Hematopoietic multipotent progenitor cell treated with erythropoietin and hydrocortisone succinate and interleukin-3 and kit ligand, for 17 days (in vitro differentiated cells): Measurements from ENCODE around the gene PAIP2.
"Not testable (repeated sequence)": the region's sequence is repeated elsewhere in the genome, so short reads cannot be mapped to it uniquely, and the experiment has no call there.

ENCODE experiments used
- DNase-seq: peaks from one replicate; pipeline ENCODE4 v3.0.0-alpha.2; 2015; ENCODE audit warnings: low spot score

The PAIP2 gene, protein sequence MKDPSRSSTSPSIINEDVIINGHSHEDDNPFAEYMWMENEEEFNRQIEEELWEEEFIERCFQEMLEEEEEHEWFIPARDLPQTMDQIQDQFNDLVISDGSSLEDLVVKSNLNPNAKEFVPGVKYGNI

DNA sequence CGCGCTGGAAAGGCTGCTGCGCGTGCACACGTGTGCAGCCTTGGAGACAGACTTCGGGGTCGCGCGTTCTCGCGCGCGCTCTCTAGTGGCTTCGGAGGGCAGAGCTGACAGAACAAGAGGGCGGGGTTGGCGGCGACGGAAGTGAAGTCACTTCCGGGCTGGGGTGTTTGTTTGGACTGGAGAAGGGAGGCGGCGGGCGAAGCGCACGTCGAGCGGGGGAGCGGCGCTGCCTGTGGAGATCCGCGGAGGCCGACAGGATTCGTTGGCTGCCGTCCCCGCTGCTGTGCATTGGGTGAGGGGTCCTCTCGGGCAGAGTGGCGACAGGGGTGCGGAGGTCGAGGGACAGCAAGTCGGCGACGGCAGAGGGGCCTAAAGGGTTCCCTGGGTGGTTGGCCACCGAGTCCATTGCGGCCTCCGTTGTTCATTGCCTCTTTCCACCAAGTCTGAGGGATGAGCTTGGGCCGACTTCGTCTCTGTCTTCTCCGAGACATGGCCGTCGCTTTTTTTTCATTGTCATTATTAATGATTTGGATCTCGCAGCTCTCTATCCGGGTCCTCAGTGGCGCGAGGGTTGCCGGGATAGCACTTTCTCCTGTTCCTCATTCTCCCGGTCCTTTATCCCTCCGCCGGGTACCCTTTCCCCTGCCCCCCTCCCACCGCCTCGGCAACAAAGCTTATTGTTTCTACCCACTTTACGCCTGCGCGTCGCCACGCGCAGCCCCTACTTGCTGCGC, at the start of gene PAIP2:
Gene PAIP2 (plus strand): TSS at position 166 of the 734 bp plus-strand sequence. CDS start 21,931 bp downstream, outside the sequence.
- peak; percentile 96 for DNase-seq

DNA sequence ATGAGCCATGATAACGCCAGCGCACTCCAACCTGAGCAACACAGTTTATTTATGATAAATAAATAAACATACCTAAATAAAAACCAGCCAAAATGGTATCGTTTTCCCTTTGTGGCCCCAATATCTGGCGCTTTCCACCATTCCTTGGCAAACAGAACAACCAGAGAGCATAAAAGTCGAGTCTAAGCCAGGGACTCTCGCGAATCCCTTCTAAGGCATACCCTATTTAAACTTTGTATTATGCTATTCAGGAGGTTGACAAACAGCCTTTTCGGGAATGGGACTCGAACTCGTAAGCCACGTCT, 48.5 kb upstream of the PAIP2 start:
- DNase-seq, result no peak

DNA sequence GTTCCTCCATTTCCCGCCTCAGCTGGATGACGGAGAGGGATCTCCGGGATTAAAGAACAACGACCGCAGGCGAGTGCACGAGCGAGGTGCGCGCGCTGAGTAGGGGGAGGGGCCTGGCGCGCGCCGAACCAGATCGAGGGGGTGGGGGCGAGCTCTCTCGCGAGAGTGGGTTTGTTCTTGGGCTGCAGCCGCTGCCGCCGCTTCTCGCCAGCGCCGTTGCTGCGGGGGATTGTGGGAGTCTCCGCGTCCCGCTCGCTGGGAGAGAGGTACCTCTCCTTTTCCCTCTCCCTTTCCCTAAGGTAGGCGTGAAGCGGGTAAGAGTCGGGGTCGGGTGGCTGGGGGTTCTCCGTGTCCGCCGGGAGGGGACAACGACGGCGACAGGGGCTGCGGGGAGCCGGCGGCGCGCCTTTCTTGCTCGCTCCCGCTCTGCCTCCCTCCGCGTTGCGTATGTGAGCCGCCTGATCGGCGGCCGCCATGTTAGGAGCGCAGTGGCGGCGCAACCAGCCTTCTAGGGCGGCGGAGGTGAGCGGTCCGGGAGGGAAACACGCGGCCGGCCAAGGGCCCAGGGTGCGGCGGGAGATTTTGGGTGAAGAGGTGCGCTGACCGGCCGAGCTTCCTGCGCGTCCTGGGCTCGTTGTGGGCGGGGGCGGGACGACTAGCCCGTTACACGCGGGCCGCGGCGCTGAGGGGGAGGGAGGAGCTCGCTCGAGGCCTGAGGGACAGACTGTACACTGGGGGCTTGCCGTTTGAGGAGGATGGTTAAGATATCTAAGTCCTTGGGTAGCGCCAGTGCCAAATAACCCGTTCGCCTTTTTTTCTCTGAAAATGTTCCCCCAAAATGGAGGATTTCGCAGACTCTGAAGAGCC, 47.9 kb upstream of the PAIP2 start, which contains the start of gene MATR3:
Gene MATR3 (plus strand): TSS at position 234 of the 867 bp plus-strand sequence. CDS start 13,676 bp downstream, outside the sequence.
- peak; percentile 82 for DNase-seq

DNA sequence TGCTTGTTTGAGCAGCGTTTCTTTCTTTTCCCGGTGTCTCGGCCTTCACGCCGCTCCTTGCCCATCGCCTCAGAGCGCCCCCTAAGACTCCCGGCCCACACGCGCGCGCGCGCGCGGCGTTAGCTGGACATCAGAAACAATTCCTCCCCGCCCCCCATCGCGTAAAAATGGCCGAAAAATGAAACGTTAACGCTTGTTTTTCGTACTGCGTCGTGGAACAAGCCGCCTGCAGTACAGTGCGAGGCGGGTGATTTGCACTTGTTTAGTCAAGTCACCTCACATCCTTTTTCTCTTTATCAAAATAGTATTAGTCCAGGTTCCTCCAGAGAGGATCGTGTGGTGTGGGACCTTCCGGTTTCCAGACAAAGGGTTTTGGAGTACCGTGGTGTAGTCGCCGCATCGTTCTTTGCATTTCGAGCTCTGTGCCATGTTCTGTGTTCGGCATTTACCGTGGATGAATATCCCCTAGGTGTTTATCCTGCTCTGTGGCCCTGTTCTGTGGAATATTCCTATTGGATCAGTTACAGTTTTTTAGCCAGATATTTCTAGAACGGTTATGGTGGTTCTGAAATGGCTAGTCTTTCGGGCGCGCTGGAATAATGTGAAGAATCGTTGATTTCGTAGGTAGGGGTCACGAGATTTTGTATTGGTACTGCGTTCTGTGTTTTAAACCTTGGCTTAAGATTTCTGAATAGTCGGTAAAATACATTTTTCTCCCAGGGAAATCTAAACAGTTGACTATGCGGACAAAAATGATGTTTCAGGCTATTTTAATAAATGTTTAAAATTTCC, 47.1 kb upstream of the PAIP2 start:
- no peak for DNase-seq

DNA sequence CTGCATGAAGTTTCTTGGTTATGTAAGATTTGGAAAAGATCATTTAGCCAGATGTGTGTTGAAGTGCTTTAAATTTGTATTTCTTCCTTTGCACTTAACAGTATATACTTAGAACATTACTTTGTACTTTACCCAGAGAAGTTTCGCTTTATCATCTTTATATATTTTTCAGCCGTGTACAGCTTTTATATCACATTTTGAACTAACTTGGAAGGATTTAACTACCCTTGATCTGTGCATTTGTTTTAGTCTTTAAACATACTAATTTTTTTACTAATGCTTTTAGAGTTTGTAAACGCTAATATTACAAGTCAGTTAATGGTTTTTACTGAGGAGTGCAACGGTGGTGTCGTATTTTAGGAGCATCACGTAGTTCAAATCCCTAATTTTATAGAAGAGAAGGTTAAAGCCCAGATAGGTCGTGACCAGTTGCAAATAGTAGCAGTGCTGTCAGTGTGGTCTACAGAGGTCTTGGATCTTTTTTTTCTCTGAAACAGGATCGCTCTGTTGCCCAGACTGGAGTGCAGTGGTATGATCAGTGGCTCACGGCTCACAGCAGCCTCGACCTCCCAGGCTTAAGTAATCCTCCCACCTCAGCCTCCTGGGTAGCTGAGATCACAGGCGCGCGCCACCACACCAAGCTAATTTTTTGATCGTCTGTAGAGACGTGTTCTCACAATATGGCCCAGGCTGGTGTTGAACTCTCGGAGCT, 46.2 kb upstream of the PAIP2 start:
- DNase-seq, result peak; percentile 47

DNA sequence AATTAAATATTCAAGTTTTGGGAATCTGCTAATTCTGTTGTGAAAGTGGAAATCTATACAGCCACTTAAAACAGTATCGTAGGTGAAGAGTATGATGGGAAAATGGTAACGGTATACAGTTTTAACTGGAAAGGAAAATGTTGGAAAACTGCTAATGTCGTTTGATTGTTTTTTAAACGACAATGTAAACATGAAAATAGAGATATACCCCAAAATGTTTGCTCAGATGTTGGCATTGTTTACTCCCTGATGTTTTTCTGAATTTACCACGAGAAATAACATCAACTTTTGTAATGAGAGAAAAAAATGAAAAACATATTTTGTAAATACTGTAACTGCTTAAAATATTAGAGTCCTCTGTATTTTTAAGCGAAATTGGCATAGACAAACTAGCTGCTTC, 45.5 kb upstream of the PAIP2 start:
- no peak for DNase-seq

DNA sequence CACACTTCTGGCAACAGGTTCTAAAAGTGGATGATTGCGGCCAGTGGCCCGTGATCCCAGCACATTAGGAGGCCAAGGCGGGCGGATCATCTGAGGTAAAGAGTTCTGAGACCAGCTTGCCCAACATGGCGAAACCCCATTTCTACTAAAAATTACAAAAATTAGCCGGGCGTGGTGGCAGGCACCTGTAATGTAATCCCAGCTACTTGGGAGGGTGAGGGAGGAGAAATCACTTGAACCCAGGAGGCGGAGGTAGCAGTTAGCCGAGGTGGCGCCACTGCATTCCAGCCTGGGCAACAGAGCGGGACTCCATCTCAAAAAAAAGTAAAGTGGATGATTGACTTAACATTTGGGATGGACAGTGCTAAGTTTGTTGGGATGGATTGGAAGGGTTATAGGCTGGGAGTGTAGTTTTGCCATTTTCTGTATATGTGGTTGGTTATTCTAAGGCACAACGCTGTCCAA, 44.8 kb upstream of the PAIP2 start:
- no peak for DNase-seq

DNA sequence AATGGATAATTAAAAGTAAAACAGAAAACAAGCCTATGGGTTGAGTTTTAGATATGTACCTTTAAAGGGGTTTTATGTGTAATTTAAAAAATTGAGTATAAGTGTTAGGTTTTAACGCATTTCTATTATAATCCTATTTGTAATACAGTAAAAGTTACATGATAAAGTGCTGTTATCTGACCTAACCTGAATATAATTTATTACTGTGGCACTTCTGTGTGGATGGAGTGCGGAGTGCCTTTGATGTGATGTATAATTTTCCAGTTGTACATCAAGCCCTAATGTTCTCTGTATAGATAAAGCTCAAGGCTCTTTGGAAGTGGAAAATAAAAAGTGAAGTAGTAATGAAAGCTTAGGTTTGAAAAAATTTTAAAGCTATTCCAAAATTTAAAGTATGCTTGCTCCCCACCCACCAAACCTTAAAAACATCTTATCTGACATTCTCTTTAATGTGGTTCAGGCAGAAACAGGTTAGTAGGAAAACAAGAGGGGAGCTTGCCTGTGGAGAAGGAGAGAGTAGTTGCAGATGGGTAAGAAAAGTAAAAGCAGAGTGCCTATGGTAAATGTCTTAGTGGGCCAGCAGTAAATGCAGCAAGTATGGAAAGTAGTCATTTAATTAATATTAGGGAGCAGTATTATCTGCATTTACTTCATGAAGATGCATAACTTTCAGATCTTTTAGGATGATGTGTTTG, 44.1 kb upstream of the PAIP2 start:
- DNase-seq, result no peak

DNA sequence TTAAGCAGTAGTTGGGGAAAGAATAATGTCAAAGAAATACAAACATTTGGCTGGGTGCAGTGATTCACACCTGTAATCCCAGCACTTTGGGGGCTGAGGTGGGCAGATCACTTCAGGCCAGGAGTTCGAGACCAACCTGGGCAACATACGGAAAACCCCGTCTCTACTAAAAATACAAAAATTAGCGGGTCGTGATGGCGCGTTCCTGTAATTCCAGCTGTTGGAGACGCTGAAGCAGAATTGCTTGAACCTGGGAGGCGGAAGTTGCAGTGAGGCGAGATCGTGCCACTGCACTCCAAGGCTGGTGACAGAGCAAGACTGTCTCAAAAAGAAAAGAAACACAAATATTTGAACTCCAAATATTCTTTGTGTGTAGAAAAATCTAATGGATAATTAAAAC, 43.4 kb upstream of the PAIP2 start:
- DNase-seq, result no peak

DNA sequence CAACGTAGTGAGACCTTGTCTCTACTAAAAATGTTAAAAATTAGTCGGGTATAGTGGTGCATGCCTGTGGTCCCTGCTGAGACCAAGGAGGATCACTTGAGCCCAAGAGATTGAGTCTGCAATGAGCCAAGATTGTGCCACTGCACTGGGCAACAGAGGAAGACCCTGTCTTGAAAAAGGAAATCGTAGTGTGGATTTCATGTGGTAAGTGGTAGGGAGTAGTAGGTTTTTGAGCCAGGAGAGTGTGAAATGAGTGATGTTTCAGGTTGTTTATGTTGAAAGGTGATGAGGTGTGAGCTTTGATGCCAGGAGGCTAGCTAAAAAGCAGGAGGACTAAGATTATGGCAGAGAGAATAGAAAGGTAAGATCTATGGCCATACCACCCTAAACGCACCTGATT, 42.2 kb upstream of the PAIP2 start:
- DNase-seq, result no peak

DNA sequence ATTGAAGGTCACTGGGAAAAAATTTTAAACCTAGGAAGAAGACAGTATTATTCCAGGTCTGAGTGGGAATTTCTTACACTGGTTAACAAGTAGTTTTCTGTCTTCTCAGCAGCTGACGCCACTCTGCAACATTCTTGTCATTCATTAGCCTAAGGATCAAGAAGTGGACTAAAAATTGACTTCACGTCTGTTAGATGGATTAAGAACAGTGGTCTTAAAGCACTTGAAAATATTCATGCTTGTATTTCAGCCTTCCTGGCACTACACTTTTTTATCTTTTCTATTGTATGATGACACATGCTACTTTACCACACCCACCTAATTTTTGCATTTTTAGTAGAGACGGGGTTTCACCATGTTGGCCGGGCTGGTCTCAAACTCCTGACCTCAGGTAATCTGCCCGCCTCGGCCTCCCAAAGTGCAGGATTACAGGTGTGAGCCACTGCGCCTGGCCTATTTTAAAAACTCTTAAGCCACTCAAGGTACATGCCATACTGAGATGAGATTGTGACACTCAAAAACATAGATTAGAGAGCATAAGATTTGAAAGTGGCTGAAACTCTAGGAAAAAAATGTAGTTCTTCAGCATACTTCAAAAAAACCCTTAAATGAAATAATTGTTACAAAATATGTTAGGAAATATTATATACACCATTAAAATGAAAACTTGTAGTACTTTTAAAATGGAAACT, 39.7 kb upstream of the PAIP2 start:
- DNase-seq, result no peak

DNA sequence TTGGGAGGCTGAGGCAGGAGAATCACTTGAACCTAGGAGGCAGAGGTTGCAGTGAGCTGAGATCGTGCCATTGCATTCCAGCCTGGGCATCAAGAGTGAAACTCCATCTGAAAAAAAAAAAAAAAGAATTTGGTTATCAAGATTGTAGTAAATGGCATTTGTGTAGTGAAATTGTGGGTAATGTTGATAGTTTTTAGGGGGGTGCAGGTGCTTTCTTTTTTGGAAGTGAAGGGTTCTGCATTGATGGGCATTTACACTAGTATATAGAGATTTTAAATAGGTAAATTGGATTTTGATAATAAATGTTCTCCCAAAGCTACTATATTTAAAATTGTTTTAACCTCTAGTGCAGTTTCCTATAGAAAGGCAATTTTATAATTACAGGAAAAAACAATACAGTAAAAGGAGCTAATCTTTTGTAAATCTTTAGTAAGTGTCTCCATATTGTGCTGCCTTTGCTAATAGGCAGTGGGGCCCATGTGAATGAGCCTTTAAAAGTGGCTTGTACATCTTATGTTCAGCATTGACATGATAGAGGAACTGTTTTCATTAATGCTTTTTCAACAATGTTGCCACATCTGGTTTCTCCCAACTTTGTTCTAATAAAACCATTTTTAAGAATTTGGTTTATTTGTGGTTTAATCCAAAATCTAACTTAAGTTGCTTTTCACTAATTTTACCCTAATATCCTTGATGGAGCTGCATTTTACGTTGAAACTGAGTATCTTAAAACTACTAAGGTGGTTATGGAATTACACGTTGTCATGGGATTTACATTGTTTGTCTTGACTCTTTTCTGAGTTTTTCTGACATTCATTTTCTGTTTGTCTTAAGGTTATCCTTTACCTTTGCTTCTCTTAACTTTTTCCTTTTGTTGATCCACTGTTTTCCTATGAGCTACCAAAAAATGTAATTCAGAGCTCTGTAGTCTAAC, 37.0 kb upstream of the PAIP2 start:
- DNase-seq, result no peak

DNA sequence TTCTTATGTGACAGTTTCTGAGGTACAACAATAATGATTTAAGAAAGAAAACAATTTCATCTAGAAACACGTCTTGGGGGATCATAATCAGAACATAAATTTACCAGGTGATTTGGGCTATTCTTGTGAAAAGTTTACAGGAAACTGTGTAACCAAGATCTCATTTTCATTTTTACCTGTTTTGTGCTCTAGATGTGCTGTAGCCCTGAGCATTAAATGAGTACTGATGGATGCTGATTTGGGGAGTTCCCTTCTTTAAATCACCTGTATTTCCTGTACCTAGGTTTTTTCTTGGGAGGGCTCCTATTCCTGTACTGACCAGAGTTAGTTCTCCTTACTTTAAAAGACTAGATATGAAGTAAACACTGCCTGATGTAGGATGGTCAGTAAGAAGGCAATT, 35.5 kb upstream of the PAIP2 start:
- no peak for DNase-seq

DNA sequence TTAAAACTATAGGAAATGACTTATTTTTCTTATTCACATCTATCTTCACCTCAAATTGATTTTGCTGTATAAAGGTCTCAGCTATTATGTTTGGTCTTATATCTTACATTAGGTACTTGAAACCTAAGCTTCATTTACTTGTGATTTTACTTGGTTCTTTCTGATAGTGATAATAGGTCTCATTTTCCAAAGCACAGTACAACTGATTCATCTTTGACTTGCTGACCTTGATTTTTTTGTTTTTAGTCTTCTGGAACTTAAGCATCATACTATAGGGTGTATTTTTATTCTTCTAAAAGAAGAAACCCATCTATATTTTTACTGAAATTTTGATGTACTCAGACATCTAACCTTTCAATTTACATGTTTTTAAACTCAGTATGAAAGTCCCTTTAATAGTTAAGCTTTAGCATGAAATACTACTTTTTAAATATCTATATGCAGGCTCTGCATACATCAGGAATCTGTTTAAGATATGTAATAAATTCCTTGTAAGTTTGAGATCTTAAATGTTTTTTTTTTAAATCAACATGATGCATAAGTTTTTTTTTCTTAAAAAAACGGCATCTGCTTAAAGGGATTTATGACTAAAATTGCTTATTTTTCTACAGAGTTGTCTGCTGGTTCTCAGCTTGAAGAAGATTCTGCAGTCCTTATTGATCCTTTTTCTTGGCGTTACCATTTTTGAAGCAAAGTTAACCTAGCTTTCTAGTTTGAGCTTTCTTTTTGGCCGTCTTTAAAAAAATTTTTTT, 34.9 kb upstream of the PAIP2 start:
- DNase-seq, result no peak

DNA sequence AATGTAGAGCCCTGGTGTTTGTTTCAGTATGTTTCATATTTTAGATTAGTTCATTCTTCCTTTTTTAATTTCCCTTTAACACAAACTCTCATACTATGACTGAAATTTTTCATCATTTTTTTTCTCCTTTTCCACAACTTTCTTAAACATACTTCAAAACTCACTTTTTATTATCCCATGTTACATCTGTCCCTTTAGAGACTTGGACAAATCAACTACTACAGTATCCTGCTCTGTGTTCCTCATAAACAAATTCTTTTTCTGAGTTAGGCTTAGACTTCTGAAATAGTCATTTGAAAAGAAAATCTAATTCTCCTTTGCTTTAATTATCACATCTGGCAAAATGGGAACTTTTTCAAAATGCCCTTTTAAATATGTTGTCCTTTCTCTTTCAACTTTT, 32.9 kb upstream of the PAIP2 start:
- no peak for DNase-seq

DNA sequence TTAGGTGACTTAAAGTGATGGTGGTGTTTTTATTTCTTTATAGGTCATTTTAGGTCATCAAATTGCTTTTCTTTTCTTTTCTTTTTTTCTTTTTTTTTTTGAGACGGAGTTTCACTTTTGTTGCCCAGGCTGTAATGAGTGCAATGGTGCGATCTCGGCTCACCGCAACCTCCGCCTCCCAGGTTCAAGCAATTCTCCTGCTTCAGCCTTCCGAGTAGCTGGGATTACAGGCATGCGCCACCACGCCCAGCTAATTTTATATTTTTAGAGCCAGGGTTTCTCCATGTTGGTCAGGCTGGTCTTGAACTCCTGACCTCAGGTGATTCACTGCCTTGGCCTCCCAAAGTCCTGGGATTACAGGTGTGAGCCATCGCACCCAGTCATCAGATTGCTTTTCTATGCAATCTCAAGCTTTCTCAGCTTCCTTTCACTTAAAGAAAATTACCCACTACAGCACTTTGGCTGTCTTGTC, 30.9 kb upstream of the PAIP2 start:
- not testable (repeated sequence) for DNase-seq

DNA sequence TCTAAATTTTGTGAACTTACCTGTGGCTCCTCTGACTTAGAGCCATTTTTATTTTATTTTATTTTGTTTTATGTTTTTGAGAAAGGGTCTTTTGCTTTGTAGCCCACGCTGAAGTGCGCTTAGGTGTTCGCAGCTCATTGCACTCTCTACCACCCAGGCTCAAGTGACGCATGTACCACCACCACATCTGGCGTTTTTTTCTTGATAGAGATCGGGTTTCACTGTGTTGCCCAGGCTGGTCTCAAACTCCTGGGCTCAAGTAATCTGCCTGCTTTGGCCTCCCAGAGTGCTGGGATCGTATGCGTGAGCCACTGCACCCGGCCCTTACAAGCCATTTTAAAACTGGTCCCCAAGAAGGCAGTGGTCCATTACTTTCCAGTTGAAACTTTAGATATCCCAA, 29.6 kb upstream of the PAIP2 start:
- no peak for DNase-seq

DNA sequence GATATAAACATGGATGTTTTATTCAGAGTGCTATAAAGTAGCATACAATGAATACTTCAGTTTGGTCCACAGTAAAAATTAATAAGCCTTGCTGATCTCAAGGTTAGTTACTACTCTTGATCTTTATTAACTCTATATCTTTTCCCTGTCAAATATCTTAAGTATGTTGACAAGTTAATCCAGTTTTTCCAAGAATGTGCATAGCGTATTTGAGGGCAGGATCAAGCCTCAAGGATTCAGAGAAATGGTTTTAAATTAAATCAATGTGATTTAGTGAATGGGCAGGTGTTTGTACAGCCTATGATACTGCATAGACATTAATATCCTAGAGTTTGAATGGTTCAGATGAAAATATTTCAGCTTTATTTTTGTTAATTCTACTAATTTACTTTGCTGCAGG, 27.4 kb upstream of the PAIP2 start:
- no peak for DNase-seq
